Nephron progenitor cell (in vitro differentiated cells): ENCODE data around the gene LPAR3.

Source experiments
- DNase-seq: peaks from one replicate; pipeline ENCODE4 v3.0.0; 2021
- H3K27ac Mint-ChIP-seq: 2 replicates; pipeline ENCODE4 v1.8.0; 2021; ENCODE audit warnings: mild to moderate bottlenecking, moderate library complexity, mixed read lengths
- H3K27me3 Mint-ChIP-seq: 2 replicates; pipeline ENCODE4 v1.8.0; 2021; ENCODE audit warnings: mild to moderate bottlenecking, low read depth, mixed read lengths; ENCODE audit not compliant: poor library complexity
- H3K36me3 Mint-ChIP-seq: 2 replicates; pipeline ENCODE4 v1.8.0; 2021; ENCODE audit warnings: low read depth, mixed read lengths
- H3K4me1 Mint-ChIP-seq: 2 replicates; pipeline ENCODE4 v1.8.0; 2021; ENCODE audit warnings: mixed read lengths
- H3K4me3 Mint-ChIP-seq: 2 replicates; pipeline ENCODE4 v1.8.0; 2021; ENCODE audit warnings: mild to moderate bottlenecking, moderate library complexity, mixed read lengths
- H3K9me3 Mint-ChIP-seq: 2 replicates; pipeline ENCODE4 v1.8.0; 2021; ENCODE audit warnings: mild to moderate bottlenecking, moderate library complexity, mixed read lengths
- CTCF ChIP-seq: fragments of 200-600 bp; sonication (generic); IDR thresholded peaks from 2 replicates; pipeline ENCODE4 v1.5.0; 2021; ENCODE audit warnings: antibody characterized with exemption

Gene LPAR3

GRCh38 chr1:84795213-84795612, 97.8 kb downstream of the LPAR3 start:
- TF ChIP-seq CTCF = no peak
- no peak overlapping the region for H3K27ac Mint-ChIP-seq
- no peak for DNase-seq
- peaks cover 17% of the 10 kb centered on the region for H3K9me3 Mint-ChIP-seq
- peaks cover 6% of the 10 kb centered on the region for H3K36me3 Mint-ChIP-seq
- peaks cover 11% of the 10 kb centered on the region for H3K4me1 Mint-ChIP-seq
- no peaks in the 10 kb centered on the region for H3K27me3 Mint-ChIP-seq
- H3K4me3 Mint-ChIP-seq = no peak overlapping the region

- H3K4me1 Mint-ChIP-seq = peaks cover 27% of the 10 kb centered on the region
- no peak overlapping the region for H3K27ac Mint-ChIP-seq
- TF ChIP-seq CTCF = no peak
- H3K27me3 Mint-ChIP-seq = no peaks in the 10 kb centered on the region
- H3K9me3 Mint-ChIP-seq = peaks cover 16% of the 10 kb centered on the region
- H3K36me3 Mint-ChIP-seq = peaks cover 6% of the 10 kb centered on the region
- no peak overlapping the region for H3K4me3 Mint-ChIP-seq
- no peak for DNase-seq
Observed at GRCh38 chr1:84792421-84792820, 100.6 kb downstream of the LPAR3 start.

GRCh38 chr1:84789014-84789413, 104.0 kb downstream of the LPAR3 start:
- H3K4me1 Mint-ChIP-seq = peaks cover 26% of the 10 kb centered on the region
- no peak for TF ChIP-seq CTCF
- H3K27me3 Mint-ChIP-seq = peaks cover 3% of the 10 kb centered on the region
- H3K36me3 Mint-ChIP-seq = peaks cover 6% of the 10 kb centered on the region
- H3K27ac Mint-ChIP-seq = peak overlapping the region; percentile 64
- no peak for DNase-seq
- H3K4me3 Mint-ChIP-seq = no peak overlapping the region
- peaks cover 13% of the 10 kb centered on the region for H3K9me3 Mint-ChIP-seq

DNA sequence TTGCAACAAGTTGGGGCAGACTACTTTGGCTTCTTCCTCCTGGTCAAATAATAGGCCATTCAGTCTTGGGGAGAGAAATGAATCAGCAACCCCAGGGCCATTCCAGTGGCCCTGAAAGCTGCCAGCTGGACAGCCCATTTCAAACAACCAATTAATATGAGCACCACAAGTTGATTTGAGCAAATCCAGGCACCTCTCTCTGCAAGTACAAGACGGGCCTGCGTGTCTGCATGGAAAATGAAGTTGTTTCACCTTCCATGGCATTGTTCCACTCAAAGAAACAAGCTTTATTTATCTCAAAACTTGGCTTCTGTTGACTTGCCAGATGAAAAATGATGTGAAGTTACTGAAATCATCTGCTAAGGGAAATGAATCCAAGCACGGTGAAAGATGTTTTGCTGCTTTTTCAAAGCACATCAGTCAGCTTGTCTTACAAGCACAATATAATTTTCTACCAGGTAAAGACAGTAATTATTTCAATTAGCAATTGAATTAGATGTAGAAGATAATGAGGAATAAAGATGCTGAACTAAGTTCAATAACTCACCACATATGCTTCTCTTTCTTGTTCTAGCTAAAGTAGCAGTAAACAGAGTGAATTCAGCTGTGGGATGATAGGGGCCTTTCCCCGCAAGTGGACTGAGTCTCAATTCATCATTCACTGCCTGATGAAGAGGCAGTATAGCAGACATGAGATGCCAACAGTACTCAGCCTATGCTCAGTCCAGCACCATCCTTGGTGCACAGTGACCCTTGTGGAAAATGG, 107.6 kb downstream of the LPAR3 start:
- TF ChIP-seq CTCF = no peak
- DNase-seq = no peak
- Mint-ChIP-seq H3K4me3 (no peak overlapping the region), H3K27me3 (peaks cover 11% of the 10 kb centered on the region), H3K9me3 (no peaks in the 10 kb centered on the region), H3K36me3 (no peaks in the 10 kb centered on the region), H3K27ac (no peak overlapping the region), H3K4me1 (peaks cover 17% of the 10 kb centered on the region)

DNA sequence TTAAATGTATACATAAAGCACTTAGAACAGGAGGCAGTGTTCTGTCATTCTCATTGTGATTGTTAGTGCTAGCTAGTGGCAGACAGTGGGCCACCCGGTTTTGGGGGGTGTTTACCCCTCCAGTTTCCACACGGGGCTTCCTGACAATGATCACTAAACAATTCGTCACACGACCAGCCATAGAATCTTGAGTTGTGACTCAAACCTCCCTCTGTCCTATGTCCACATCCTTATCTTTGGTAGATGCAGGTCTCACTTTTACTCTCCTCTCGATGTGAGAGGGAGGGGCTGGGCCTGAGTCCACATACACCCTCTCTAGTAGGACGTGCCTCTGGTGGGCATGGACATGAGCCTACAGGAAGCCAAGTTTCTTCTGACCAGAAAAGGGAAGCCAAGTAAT, 110.1 kb downstream of the LPAR3 start:
- H3K9me3 Mint-ChIP-seq = peaks cover 4% of the 10 kb centered on the region
- no peak overlapping the region for H3K27ac Mint-ChIP-seq
- no peak for TF ChIP-seq CTCF
- H3K27me3 Mint-ChIP-seq = peaks cover 13% of the 10 kb centered on the region
- H3K4me1 Mint-ChIP-seq = no peaks in the 10 kb centered on the region
- DNase-seq = no peak
- no peaks in the 10 kb centered on the region for H3K36me3 Mint-ChIP-seq
- no peak overlapping the region for H3K4me3 Mint-ChIP-seq
